BLaER1 treated with 17β-estradiol and CSF1 and Interleukin-3, amounts not matched to agents 10 nM and 100 nM (cell line): ENCODE data around the gene TDRD10.
"Not testable (repeated sequence)": the region's sequence is repeated elsewhere in the genome, so short reads cannot be mapped to it uniquely, and the experiment has no call there.

Source experiments
- H3K27ac ChIP-seq, 11 experiments: shearing (Covaris generic); formaldehyde crosslinking; 2 replicates each; pipeline ENCODE4 v1.8.1; 2022
- H3K27me3 ChIP-seq, 11 experiments: shearing (Covaris generic); formaldehyde crosslinking; 2 replicates each; pipeline ENCODE4 v1.8.1; 2022
- H3K36me3 ChIP-seq, 11 experiments: shearing (Covaris generic); formaldehyde crosslinking; 2 replicates each; pipeline ENCODE4 v1.8.1; 2022
- H3K4me1 ChIP-seq, 10 experiments: shearing (Covaris generic); formaldehyde crosslinking; 2 replicates each; pipeline ENCODE4 v1.8.1; 2022
- H3K4me2 ChIP-seq, 11 experiments: shearing (Covaris generic); formaldehyde crosslinking; 2 replicates each; pipeline ENCODE4 v1.8.1; 2022
- H3K4me3 ChIP-seq, 10 experiments: shearing (Covaris generic); formaldehyde crosslinking; 2 replicates each; pipeline ENCODE4 v1.8.1; 2022
- H3K9ac ChIP-seq, 11 experiments: shearing (Covaris generic); formaldehyde crosslinking; 2 replicates each; pipeline ENCODE4 v1.8.1; 2022
- H3K9me3 ChIP-seq, 11 experiments: shearing (Covaris generic); formaldehyde crosslinking; replicated peaks in 1 of 11; 2 replicates each; pipeline ENCODE4 v1.8.1; 2022
- H4K20me1 ChIP-seq, 11 experiments: shearing (Covaris generic); formaldehyde crosslinking; 2 replicates each; pipeline ENCODE4 v1.8.1; 2022
- Cebpa-rat ChIP-seq, 11 experiments: shearing (Covaris generic); IDR thresholded peaks; 2 replicates each; pipeline ENCODE4 v1.8.1; 2022

The TDRD10 gene

GRCh38 chr1:154485106-154485505, 16.9 kb upstream of the TDRD10 start:
- Histone ChIP-seq H3K36me3 (no peaks in the 10 kb centered on the region), H3K9ac (peak overlapping the region in 8 of 11 experiments; percentile 1 to 41 (median 34); a peak in 12 of 22 replicates), H3K9me3 (no peaks in the 10 kb centered on the region), H3K27me3 (no peaks in the 10 kb centered on the region), H4K20me1 (no peaks in the 10 kb centered on the region), H3K27ac (peak overlapping the region in 10 of 11 experiments; percentile 13 to 78 (median 68); a peak in 19 of 22 replicates), H3K4me2 (peak overlapping the region; percentile 55 to 84 (median 75)), H3K4me1 (peaks cover 34 to 70% (median 60%) of the 10 kb centered on the region in 10 experiments), H3K4me3 (peak overlapping the region in 5 of 10 experiments; percentile 8 to 36 (median 16); a peak in 3 of 20 replicates)
- peak in 8 of 11 experiments; percentile 61 to 81 (median 73); a peak in 16 of 22 replicates for TF ChIP-seq Cebpa-rat (IDR thresholded peaks at IDR 0.05)

GRCh38 chr1:154485910-154486496, 16.0 kb upstream of the TDRD10 start:
- H4K20me1 ChIP-seq = no peaks in the 10 kb centered on the region
- H3K4me2 ChIP-seq = peak overlapping the region; percentile 55 to 84 (median 75)
- H3K36me3 ChIP-seq = no peaks in the 10 kb centered on the region
- no peaks in the 10 kb centered on the region for H3K27me3 ChIP-seq
- peak overlapping the region in 7 of 11 experiments; percentile 6 to 41 (median 32); a peak in 6 of 22 replicates for H3K9ac ChIP-seq
- peaks cover 31 to 70% (median 60%) of the 10 kb centered on the region in 10 experiments for H3K4me1 ChIP-seq
- H3K4me3 ChIP-seq = no peak overlapping the region
- H3K27ac ChIP-seq = peak overlapping the region in 9 of 11 experiments; percentile 26 to 78 (median 68); a peak in 17 of 22 replicates
- TF ChIP-seq Cebpa-rat (IDR thresholded peaks at IDR 0.05) = no peak
- no peaks in the 10 kb centered on the region for H3K9me3 ChIP-seq

GRCh38 chr1:154486756-154487155, 15.3 kb upstream of the TDRD10 start:
- H3K9me3 ChIP-seq, H3K4me3 ChIP-seq, H3K27me3 ChIP-seq, H4K20me1 ChIP-seq, H3K36me3 ChIP-seq: not testable (repeated sequence)
- peaks cover 31 to 74% (median 59%) of the 10 kb centered on the region in 10 experiments for H3K4me1 ChIP-seq
- H3K9ac ChIP-seq = peak overlapping the region in 7 of 11 experiments; percentile 6 to 41 (median 32); a peak in 7 of 22 replicates
- peak overlapping the region; percentile 55 to 84 (median 75) for H3K4me2 ChIP-seq
- H3K27ac ChIP-seq = peak overlapping the region in 9 of 11 experiments; percentile 26 to 78 (median 68); a peak in 17 of 22 replicates

- no peak overlapping the region for H3K4me3 ChIP-seq
- H4K20me1 ChIP-seq = no peaks in the 10 kb centered on the region
- H3K4me1 ChIP-seq = peaks cover 51 to 88% (median 78%) of the 10 kb centered on the region in 10 experiments
- no peak for TF ChIP-seq Cebpa-rat (IDR thresholded peaks at IDR 0.05)
- 0 out of 22 replicates have a peak overlapping the region, but pooled peaks of 1 of the 11 experiments have one; percentile 17 for H3K27ac ChIP-seq
- H3K4me2 ChIP-seq = peak overlapping the region in 3 of 11 experiments; percentile 86 to 93 (median 87); a peak in 4 of 22 replicates
- no peaks in the 10 kb centered on the region for H3K9me3 ChIP-seq
- no peak overlapping the region for H3K9ac ChIP-seq
- H3K36me3 ChIP-seq = no peaks in the 10 kb centered on the region
- no peaks in the 10 kb centered on the region for H3K27me3 ChIP-seq
These were observed 13.1 kb upstream of the TDRD10 start for GRCh38 chr1:154488922-154489321.

GRCh38 chr1:154489695-154490274, 12.2 kb upstream of the TDRD10 start:
- Histone ChIP-seq H3K27me3 (no peaks in the 10 kb centered on the region), H3K4me3 (no peak overlapping the region), H3K36me3 (no peaks in the 10 kb centered on the region), H3K4me2 (peak overlapping the region in 7 of 11 experiments; percentile 11 to 93 (median 84); a peak in 13 of 22 replicates), H3K9ac (no peak overlapping the region), H4K20me1 (no peaks in the 10 kb centered on the region), H3K27ac (peak overlapping the region in 1 of 11 experiments; percentile 22; a peak in 1 of 22 replicates), H3K9me3 (no peaks in the 10 kb centered on the region), H3K4me1 (peaks cover 56 to 88% (median 78%) of the 10 kb centered on the region in 10 experiments)
- TF ChIP-seq Cebpa-rat (IDR thresholded peaks at IDR 0.05) = no peak

GRCh38 chr1:154490317-154490716, 11.7 kb upstream of the TDRD10 start:
- no peaks in the 10 kb centered on the region for H3K27me3 ChIP-seq
- H3K36me3 ChIP-seq = no peaks in the 10 kb centered on the region
- peak overlapping the region in 7 of 11 experiments; percentile 11 to 93 (median 84); a peak in 13 of 22 replicates for H3K4me2 ChIP-seq
- H4K20me1 ChIP-seq = no peaks in the 10 kb centered on the region
- TF ChIP-seq Cebpa-rat (IDR thresholded peaks at IDR 0.05) = no peak
- H3K27ac ChIP-seq = peak overlapping the region in 4 of 11 experiments; percentile 1 to 37 (median 16); a peak in 2 of 22 replicates
- no peaks in the 10 kb centered on the region for H3K9me3 ChIP-seq
- H3K9ac ChIP-seq = no peak overlapping the region
- H3K4me1 ChIP-seq = peaks cover 56 to 88% (median 78%) of the 10 kb centered on the region in 10 experiments
- H3K4me3 ChIP-seq = no peak overlapping the region

GRCh38 chr1:154492115-154492514, 9.9 kb upstream of the TDRD10 start:
- H3K4me1 ChIP-seq = peaks cover 56 to 88% (median 78%) of the 10 kb centered on the region in 10 experiments
- H3K27me3 ChIP-seq = no peaks in the 10 kb centered on the region
- TF ChIP-seq Cebpa-rat (IDR thresholded peaks at IDR 0.05) = no peak

GRCh38 chr1:154493276-154493675, 8.7 kb upstream of the TDRD10 start:
- no peak for TF ChIP-seq Cebpa-rat (IDR thresholded peaks at IDR 0.05)
- Histone ChIP-seq H3K36me3 (no peaks in the 10 kb centered on the region), H3K27me3 (no peaks in the 10 kb centered on the region), H3K27ac (peak overlapping the region in 6 of 11 experiments; percentile 8 to 60 (median 54); a peak in 13 of 22 replicates), H3K9ac (peak overlapping the region in 8 of 11 experiments; percentile 1 to 47 (median 14); a peak in 7 of 22 replicates), H4K20me1 (no peaks in the 10 kb centered on the region), H3K9me3 (no peaks in the 10 kb centered on the region), H3K4me3 (peak overlapping the region in 4 of 10 experiments; percentile 9 to 30 (median 17); a peak in 5 of 20 replicates), H3K4me1 (peaks cover 64 to 93% (median 84%) of the 10 kb centered on the region in 10 experiments), H3K4me2 (peak overlapping the region; percentile 70 to 93 (median 87))

More at GRCh38 chr1:154492115-154492514, 9.9 kb upstream of the TDRD10 start:
- Histone ChIP-seq H3K27ac (peak overlapping the region in 7 of 11 experiments; percentile 20 to 60 (median 54); a peak in 13 of 22 replicates), H3K36me3 (no peaks in the 10 kb centered on the region), H3K9me3 (no peaks in the 10 kb centered on the region), H3K4me3 (no peak overlapping the region), H4K20me1 (no peaks in the 10 kb centered on the region), H3K9ac (peak overlapping the region in 4 of 11 experiments; percentile 3 to 47 (median 14); a peak in 2 of 22 replicates), H3K4me2 (peak overlapping the region; percentile 70 to 93 (median 87))
